Omental fat pad (tissue), 4 donors: ENCODE data around the gene CSAD. TPM values are rescaled to one million over a fixed set of nuclear protein-coding genes. Genes with fewer than 3 reads are reported as not detected.
A peak's percentile ranks its signal among the peaks of the same experiment; 100 is the strongest.

Source experiments
- ATAC-seq: fragments of 150-250 bp; one replicate; pipeline ENCODE4 v1.9.1; 2016; ENCODE audit warnings: mild to moderate bottlenecking, moderate library complexity; ENCODE audit not compliant: low FRiP score
- DNase-seq: peaks from one replicate; pipeline ENCODE4 v3.0.0-alpha.2; 2019; ENCODE audit warnings: low spot score
- CTCF ChIP-seq, 3 donors: fragments of 450-650 bp; IDR thresholded peaks; one replicate each; pipeline ENCODE4 v1.5.1; 2016 to 2017; ENCODE audit warnings: antibody characterized with exemption in 3 of 3, mild to moderate bottlenecking in 3 of 3, moderate library complexity in 2 of 3
- total RNA-seq, 4 donors: library from RNA; depleted of rRNA; stranded (reverse); fragments of >200 nt; gene quantifications; one replicate each; pipeline ENCODE4 v1.1.0, GENCODE V29; 2016

The CSAD gene
- total RNA-seq = 100 to 1,000 TPM in 1 of 4 donors, 10 to 100 TPM in 3; 71.1 to 118 (median 81.7) TPM

- TF ChIP-seq CTCF (IDR thresholded peaks at IDR 0.05) = no peak
- peak; percentile 81 for DNase-seq
- ATAC-seq = peak; percentile 98
Observed at GRCh38 chr12:53180220-53180930, at the start of gene CSAD, which contains the start of gene ZNF740. Gene CSAD (minus strand): TSS chr12:53180925. CDS start chr12:53173470, 7,455 bp downstream. Gene ZNF740 (plus strand): TSS chr12:53180722. CDS start chr12:53181984, 1,262 bp downstream.

GRCh38 chr12:53230108-53230845 is 49.6 kb upstream of the CSAD start:
- DNase-seq (no peak), ATAC-seq (no peak)
- no peak for TF ChIP-seq CTCF (IDR thresholded peaks at IDR 0.05)

- TF ChIP-seq CTCF (IDR thresholded peaks at IDR 0.05) = no peak
- ATAC-seq (no peak), DNase-seq (no peak)
Observed at GRCh38 chr12:53229454-53229853, 48.7 kb upstream of the CSAD start.

GRCh38 chr12:53227836-53228235 is 47.1 kb upstream of the CSAD start:
- DNase-seq (no peak), ATAC-seq (no peak)
- no peak for TF ChIP-seq CTCF (IDR thresholded peaks at IDR 0.05)

GRCh38 chr12:53227341-53227740 is 46.6 kb upstream of the CSAD start:
- ATAC-seq (no peak), DNase-seq (no peak)
- TF ChIP-seq CTCF (IDR thresholded peaks at IDR 0.05) = no peak

GRCh38 chr12:53226815-53227214 is 46.1 kb upstream of the CSAD start:
- DNase-seq (no peak), ATAC-seq (no peak)
- TF ChIP-seq CTCF (IDR thresholded peaks at IDR 0.05) = no peak
